Measurements from ENCODE around the gene HOXB6.

DNA sequence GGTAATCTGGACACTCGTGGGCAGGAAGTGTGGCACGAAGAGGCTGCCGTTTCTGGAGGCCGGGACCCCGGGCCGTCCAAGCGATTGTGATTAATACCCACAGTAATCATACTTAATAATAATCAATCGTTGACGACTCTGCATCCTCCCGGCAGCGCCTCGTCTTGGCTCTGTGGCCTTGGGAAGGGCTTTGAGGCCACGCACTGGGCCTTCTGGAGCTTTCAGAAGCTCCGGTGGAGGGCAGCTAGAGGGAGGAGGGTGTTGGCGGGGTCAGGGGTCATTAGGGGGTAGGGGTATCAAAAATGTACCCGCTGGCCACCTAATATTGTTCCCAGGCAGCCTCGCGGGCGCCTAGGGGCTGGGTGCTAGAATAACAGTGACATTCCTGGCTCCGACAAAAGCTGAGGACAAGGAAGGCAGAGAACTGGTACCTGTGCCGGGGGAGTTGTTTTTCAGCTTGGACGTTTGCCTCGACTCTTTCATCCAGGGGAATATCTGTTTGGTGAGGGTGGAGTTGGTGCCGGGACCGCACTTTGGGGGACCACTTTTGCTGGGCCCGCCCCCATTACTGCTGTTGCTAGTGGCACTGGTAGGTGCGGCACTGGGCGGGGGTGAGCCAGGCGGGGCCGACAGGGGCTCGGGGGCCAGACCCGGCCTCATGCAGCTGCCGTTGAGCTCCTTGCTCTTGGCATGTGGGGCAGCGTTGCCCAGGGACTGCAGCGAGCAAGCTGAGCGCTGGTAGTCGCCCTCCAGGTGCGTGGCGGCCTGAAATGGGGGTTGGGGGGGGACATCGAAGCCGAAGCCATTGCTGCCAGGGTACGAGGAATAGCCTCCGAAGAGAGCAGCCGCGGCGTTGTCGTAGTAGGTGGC, 53.0 kb downstream of the HOXB6 start:
- TF ChIP-seq, protein P1, sequence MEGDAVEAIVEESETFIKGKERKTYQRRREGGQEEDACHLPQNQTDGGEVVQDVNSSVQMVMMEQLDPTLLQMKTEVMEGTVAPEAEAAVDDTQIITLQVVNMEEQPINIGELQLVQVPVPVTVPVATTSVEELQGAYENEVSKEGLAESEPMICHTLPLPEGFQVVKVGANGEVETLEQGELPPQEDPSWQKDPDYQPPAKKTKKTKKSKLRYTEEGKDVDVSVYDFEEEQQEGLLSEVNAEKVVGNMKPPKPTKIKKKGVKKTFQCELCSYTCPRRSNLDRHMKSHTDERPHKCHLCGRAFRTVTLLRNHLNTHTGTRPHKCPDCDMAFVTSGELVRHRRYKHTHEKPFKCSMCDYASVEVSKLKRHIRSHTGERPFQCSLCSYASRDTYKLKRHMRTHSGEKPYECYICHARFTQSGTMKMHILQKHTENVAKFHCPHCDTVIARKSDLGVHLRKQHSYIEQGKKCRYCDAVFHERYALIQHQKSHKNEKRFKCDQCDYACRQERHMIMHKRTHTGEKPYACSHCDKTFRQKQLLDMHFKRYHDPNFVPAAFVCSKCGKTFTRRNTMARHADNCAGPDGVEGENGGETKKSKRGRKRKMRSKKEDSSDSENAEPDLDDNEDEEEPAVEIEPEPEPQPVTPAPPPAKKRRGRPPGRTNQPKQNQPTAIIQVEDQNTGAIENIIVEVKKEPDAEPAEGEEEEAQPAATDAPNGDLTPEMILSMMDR (IDR thresholded peaks at IDR 0.05): no peak
- no peak for TF ChIP-seq POLR2A (IDR thresholded peaks at IDR 0.05)

All from uterus (tissue), 2 donors.